Astrocyte of the cerebellum (primary cell): Measurements from ENCODE around the gene PPP3CA.

ENCODE experiments used
- DNase-seq: peaks from one replicate; pipeline ENCODE4 v3.0.0-alpha.2; 2011; ENCODE audit warnings: low read depth
- H3K4me3 ChIP-seq: 2 replicates; pipeline ENCODE4 v1.5.1; 2011; ENCODE audit warnings: mild to moderate bottlenecking, low read depth, low read length, moderate library complexity
- in situ Hi-C: cut with HindIII; loops from 2 replicates; pipeline ENCODE4 v1.10.0; 2017; ENCODE audit warnings: low sequenced_read_pairs
- TF ChIP-seq, protein P1 (sequence below): IDR thresholded peaks from 2 replicates; pipeline ENCODE4 v1.5.1; 2012; ENCODE audit warnings: low read length, low read depth, moderate library complexity, mild to moderate bottlenecking; ENCODE audit errors: missing control alignments

PPP3CA gene

DNA sequence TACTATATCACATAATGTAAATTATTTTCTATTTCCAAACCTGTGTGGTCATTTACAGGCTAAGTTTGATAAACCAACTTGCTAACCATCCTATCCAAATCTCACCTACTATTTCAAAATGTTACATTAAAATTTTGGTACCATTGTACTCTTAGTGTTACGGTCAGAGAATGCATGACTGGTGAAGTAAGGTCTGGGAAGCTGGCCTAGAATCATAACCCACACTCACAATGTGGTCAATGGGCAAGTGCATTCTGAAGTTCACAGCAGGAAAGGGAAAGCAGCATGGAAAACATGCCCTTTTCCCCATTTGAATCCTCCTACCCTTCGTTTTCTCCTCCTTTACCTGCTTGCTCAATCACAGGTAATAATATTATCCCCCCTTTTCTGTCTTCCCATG lies 54.4 kb downstream of the PPP3CA start:
- in situ Hi-C loops, result no loop called here
- peak; percentile 88 for DNase-seq
- TF ChIP-seq, protein P1, sequence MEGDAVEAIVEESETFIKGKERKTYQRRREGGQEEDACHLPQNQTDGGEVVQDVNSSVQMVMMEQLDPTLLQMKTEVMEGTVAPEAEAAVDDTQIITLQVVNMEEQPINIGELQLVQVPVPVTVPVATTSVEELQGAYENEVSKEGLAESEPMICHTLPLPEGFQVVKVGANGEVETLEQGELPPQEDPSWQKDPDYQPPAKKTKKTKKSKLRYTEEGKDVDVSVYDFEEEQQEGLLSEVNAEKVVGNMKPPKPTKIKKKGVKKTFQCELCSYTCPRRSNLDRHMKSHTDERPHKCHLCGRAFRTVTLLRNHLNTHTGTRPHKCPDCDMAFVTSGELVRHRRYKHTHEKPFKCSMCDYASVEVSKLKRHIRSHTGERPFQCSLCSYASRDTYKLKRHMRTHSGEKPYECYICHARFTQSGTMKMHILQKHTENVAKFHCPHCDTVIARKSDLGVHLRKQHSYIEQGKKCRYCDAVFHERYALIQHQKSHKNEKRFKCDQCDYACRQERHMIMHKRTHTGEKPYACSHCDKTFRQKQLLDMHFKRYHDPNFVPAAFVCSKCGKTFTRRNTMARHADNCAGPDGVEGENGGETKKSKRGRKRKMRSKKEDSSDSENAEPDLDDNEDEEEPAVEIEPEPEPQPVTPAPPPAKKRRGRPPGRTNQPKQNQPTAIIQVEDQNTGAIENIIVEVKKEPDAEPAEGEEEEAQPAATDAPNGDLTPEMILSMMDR, result no peak
- H3K4me3 ChIP-seq, result no peak overlapping the region

DNA sequence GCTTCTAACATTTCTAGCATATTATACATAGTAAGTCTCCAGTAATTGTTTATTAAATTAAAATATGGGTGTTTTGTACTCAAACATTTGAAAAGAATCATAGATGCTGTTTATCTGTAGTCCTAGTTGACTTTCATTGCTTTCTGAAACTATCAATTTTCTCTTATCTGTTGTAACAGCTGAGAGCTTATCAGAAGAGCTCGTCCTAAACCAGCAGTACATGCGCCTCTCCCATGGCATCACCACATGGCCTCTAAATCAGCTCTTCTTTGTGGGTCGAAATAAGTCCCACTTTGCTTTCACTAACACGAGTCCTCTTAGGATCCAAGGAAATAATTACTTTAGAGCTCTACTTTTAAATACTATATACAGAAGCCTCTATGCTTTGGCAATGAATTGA lies 55.1 kb downstream of the PPP3CA start:
- no peak overlapping the region for H3K4me3 ChIP-seq
- no peak for DNase-seq
- in situ Hi-C loops, result no loop called here
- TF ChIP-seq, protein P1, result no peak

DNA sequence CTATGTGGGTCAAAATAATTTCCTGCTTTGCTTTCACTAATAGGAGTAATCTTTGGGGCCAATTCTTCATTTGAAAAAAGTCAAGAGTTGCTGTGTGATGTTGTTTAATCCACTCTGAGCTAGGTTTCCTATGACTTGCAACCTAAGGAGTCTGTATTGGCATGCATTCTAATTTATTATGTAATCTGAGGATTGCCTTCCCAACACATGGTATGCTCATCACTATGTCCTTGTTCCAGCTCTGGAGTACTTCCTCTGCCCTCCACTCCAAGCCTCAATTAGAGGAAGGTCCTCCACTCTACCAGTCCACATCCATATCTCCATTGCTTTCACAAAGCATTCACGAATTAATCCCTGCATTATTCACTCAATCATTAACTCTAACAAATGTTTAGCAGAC lies 56.1 kb downstream of the PPP3CA start:
- no peak for DNase-seq
- in situ Hi-C loops, result no loop called here

DNA sequence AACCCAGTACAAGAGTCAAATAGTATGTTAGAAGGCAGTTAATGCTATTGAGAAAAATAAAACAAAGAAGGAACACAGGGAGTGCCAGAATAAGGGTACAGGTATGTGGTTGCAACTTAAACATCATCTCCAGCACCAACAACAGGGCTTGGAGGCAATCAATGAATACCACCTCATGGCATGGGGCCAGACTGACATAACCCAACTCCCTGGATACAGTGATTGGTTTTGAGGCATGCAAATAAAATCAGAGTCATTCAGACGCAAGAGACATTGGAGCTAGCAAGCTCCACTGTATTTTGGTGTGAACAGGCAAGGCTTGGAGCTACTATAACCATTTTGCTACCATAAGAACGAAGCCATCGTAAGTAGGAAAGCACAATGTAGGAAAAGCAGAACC lies 56.7 kb downstream of the PPP3CA start:
- H3K4me3 ChIP-seq, result no peak overlapping the region
- in situ Hi-C loops, result no loop called here
- DNase-seq, result no peak
- TF ChIP-seq, protein P1, result no peak

More for the DNA sequence above, 56.1 kb downstream of the PPP3CA start:
- no peak overlapping the region for H3K4me3 ChIP-seq
- TF ChIP-seq, protein P1, result no peak

DNA sequence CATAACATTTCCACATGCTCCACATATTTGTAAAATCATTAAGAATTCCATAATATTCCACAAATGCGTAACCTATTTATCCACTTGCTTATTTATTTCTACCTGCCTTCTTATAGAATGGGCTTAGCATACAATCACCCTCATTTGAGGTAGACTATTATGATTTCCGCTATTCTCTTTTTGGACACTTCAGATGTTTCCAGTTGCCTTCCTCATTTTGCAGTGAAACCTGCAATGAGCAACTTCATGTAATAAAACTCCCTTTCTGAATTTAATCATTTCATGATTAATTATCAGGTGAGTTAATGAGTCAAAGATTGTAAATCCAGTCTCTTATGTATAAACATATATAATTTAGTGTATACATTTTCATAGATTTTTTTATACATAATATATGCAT lies 58.0 kb downstream of the PPP3CA start:
- no peak for DNase-seq
- TF ChIP-seq, protein P1, result no peak
- no peak overlapping the region for H3K4me3 ChIP-seq
- in situ Hi-C loops, result no loop called here

DNA sequence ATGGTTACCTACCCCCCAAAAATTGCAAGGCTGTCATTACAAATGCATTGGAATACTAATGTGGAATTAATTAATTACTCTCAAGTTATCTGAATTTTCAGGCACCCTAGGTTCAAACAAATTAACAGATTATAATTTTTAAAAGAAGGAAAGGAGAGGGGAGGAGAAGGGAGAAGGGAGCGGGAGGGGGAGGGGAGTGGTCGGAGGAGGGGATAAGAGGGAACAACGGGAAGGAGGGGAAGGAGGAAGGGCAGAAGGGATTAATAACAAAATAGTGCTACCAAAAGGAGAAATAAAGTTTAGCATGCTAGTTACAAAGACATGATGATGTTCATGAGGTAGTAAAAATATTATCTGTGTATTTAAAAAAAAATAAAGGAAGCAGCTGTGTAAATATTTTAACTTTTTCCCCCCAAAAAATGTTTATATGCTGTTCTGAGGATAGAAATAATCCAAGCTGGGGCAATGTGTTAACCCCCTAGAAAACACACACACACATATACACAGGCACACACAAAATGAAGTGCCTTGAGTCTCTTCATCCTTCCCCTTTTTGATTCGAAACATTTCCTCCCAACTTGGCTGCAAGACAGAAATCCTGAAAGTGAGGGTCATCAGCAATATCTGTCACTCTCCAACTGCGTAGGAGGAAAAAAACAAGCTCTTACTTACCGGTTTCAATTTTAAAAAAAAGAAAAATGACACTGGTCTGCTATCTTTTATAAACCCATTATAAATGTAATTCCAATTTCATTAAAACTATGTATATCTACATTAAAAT lies 58.8 kb downstream of the PPP3CA start:
- in situ Hi-C loops, result no loop called here
- TF ChIP-seq, protein P1, result no peak
- H3K4me3 ChIP-seq, result no peak overlapping the region
- no peak for DNase-seq
